IPS-NIHi7 (cell line): ENCODE results near the gene AGBL1.

Source experiments
- DNase-seq: peaks from one replicate; pipeline ENCODE4 v3.0.0; 2012; ENCODE audit warnings: mixed read lengths; ENCODE audit errors: extremely low spot score

AGBL1 gene

DNA sequence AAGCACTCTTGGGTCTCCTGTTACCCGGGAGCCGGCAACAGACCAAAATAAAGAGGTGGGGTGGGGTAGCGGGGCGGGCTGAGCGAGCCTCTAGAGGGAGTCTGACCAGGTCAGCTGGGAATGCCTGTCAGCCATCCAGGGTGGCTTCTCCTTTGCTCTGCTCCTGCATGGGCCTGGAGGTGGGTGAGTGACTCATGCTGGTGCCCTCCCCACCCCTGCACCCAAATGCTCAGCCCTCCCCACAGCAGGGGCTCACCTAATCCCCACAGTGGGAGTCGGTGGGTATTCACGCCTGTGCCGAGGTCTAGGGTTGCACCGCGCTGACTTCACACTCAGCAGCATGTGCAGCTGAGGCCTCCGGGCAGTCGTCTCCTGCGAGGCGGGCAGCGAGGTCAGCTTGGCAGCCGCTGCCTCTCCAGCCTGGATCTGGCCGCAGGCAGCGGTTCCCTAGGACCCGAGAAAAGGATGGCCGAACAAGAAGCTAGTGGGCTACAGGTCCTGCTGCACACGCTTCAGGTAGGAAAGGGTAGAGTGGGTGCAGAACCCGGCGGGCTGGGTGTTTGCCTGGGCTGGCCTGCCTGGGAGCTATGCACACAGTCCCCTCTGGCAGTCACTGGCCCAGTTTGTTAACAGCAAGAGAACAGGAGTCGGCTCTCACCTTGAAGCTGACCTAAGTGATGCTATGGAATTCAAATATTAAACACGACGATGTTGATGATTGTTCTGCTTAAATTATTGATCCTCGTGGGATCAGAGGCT, at the start of gene AGBL1:
AGBL1 (plus strand) TSS at position 364 of the 759 bp plus-strand sequence.
- peak; percentile 66 for DNase-seq

- no peak for DNase-seq
These were observed 44.8 kb upstream of the AGBL1 start for GRCh38 chr15:86034904-86035303.

DNA sequence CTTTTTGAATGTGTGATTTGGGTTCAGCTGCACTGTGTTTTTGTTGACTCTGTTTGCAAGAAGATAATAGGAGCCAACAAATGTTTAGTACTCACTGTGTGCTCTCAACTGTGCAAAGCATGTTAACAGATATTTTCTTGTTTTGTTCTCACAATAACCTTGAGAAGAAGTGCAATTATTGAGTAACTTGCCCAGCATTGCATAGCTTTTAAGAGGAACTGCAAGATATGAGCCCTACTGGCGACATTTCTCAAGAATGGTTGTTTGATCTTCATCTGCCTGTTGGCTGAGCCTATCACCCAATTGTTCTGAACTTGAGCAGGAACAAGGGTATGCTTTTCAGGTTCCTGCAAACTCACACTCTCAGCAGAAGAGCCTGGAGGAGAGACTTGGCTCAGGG, 43.4 kb upstream of the AGBL1 start:
- no peak for DNase-seq

- DNase-seq: no peak
These were observed 41.2 kb upstream of the AGBL1 start for GRCh38 chr15:86038491-86038890.

DNA sequence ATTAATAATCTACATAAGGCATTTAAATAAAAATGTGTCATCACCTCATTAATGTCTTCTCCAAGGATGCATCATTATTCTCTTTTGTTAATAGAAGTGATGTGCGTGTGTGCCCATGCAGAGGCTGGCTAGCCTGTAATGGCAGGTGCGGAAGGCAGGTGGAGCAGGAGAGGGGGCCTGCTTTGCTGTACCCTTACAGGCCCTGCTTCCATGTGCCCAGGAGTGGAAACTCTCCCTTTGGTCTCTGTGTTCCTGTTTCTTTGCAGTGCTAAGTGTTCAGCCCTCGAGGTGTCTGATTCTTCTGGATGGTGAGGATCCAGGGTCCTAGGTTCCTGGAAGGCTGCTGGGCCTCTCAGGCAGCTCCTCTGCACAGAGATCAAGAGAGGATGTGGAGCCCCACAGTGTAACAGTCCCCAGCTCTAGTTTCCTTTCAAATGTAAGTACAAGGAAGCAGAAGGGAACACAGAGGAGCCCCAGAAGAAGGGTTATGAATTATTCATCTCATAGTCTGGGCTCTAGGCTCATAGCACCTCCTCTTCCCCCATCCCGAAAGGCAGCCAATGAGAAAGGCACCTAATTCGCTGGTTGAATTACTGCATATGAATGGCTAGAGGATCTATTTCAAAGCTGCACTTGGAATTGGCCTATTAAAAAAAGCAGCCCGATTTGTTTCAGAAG, 39.2 kb upstream of the AGBL1 start:
- DNase-seq: peak; percentile 52

GRCh38 chr15:86041399-86041798, 38.3 kb upstream of the AGBL1 start:
- DNase-seq: no peak

- DNase-seq: no peak
These were observed 37.4 kb upstream of the AGBL1 start for GRCh38 chr15:86042226-86042625.

GRCh38 chr15:86044981-86045380, 34.7 kb upstream of the AGBL1 start:
- peak; percentile 19 for DNase-seq

- DNase-seq: no peak
These were observed 25.3 kb upstream of the AGBL1 start for GRCh38 chr15:86054338-86054737.

- DNase-seq: no peak
These were observed 24.0 kb upstream of the AGBL1 start for GRCh38 chr15:86055688-86056087.

DNA sequence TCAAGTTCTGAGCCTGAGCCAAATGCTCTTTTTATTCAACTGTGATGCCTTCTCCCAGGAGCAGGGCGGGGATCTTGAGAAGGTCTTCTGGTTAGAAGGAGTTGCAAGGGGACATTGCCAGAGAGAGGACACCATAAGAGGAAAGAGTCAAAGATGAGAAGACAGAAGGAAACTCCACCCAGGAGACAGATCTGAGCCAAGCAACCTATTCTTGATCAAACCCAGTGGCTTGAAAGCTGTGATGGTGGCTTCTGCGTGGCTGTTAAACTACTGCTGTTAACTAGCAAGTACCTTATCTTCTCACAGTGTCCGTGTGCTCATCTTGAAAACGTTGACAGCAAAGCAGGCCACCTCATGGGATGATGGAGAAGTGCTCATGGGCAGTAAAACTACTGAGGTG, 19.8 kb upstream of the AGBL1 start:
- DNase-seq: no peak

DNA sequence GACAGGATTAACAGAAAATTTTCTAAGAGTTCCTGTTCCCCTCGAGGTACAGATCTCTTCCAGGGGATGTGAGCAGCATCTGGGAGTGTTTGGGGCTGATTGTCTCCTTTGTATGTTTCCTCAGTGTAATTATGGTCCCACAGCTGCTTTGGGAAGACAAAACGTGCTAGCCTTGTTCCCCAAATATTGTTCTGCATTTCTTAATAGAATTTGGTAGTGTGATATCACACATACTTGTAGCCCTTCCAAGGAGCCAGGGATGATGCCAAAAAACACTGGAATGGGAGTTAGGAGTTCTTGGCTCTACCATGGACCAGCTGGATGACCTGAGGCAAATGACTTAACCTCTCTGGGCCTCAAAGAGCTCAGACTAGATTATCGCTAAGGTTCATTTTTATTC, 19.0 kb upstream of the AGBL1 start:
- no peak for DNase-seq

DNA sequence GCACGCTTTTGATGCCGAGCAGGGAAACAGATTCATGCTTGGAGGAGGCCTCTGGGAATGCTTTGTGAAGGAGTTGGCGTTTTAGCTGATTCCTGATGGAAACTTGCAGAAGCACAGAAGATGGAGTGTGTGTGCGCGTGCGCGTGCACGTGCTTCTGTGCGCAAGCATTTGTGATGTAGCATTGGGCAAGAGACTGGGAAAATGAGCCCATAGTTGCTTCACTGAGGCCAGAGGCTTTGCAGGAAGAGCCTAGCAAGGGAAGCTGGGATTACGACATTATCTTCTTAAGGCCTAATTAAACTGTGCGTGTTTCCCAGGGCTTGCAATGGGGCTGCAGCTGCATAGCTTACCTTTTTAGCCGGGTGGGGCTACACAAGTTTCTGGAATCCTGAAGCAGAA, 18.1 kb upstream of the AGBL1 start:
- no peak for DNase-seq

- no peak for DNase-seq
These were observed 16.9 kb upstream of the AGBL1 start for GRCh38 chr15:86062646-86063243.

DNA sequence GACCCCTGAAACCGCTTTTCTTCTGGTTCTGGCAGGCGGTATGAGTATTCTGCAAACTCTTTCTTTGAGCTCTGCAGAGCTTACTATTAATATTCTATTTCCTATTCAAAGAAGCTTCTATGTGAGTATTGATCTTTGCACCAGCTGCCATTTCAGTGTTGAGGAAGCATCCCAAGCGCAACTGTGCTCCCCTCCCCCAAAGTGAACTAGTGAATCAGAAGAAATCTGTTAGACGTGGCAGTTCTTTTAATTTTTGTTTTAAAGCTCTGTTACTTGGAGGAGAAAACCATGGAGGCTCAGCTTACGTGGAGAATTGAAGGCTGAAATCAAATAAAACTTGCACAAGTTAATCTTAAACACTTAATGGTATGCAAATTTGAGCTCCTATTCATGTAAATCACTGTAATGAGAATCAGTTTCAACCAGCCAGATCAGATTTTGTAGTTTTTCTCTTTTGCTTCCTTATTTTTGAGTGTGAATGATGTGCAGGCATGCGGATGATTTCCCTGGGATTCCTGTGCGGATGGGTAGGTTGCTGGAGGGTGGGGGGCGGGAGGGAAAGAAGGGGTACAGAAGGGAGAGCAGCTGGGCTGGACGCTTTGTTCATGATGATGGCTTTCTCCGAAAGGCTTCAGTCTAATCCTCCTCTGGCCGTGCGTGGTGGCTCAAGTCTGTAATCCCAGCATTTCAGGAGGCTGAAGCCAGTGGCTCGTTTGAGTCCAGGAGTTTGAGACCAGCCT, 16.1 kb upstream of the AGBL1 start:
- no peak for DNase-seq

- DNase-seq: no peak
These were observed 15.3 kb upstream of the AGBL1 start for GRCh38 chr15:86064326-86064725.

GRCh38 chr15:86066174-86066834, 13.4 kb upstream of the AGBL1 start:
- no peak for DNase-seq

GRCh38 chr15:86073281-86073680, 6.4 kb upstream of the AGBL1 start:
- no peak for DNase-seq

- DNase-seq: no peak
These were observed 3.2 kb upstream of the AGBL1 start for GRCh38 chr15:86076468-86076867.

GRCh38 chr15:86077070-86077469, 2.6 kb upstream of the AGBL1 start:
- DNase-seq: peak; percentile 31

DNA sequence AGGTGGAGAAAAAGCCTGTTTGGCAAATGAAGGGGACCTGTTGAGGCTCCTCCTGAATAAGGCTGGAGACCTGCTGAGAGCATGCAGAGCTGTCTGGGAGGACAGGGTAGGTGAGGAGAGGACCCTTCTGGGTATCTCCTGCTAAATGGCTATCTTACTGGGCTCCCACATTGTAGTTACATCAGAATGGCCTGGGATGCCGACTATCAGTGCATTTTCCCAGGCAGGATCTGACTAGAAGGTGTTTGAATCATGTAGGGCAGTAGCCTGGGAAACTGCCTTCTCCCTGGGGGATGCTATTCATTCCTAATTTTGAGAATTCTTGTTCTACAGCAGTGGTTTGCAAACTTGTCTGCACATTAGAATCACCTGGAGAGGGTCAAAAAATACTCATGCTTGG, 631 bp downstream of the AGBL1 start:
- no peak for DNase-seq
